B cell (primary cell): Measurements from ENCODE around the gene ALG9. TPM values are rescaled to one million over a fixed set of nuclear protein-coding genes. Genes with fewer than 3 reads are reported as not detected.

Experiments
- ATAC-seq: fragments of 200-7000 bp; cut with Tn5 transposase; one replicate; pipeline ENCODE4 v1.10.0; 2021; ENCODE audit warnings: low read depth, mild to moderate bottlenecking, moderate number of reproducible peaks, moderate library complexity
- CTCF ChIA-PET: fragments of 350-600 bp; sonication (Branson Sonifier 250); formaldehyde crosslinking; loops from one replicate; lab custom pipeline; 2021; ENCODE audit warnings: antibody characterized with exemption, inconsistent platforms; lab: Charles Lee
- POLR2A ChIA-PET: fragments of 350-600 bp; sonication (Branson Sonifier 250); formaldehyde crosslinking; loops from one replicate; lab custom pipeline; 2021; ENCODE audit warnings: antibody characterized with exemption; lab: Charles Lee
- DNase-seq: peaks from one replicate; pipeline ENCODE4 v3.0.0; 2013
- H2AFZ ChIP-seq: 2 replicates; pipeline ENCODE4 v1.6.1; 2012; ENCODE audit warnings: mild to moderate bottlenecking, low read depth, low read length; ENCODE audit not compliant: insufficient read depth, poor library complexity, severe bottlenecking
- H3K27ac ChIP-seq, 2 donors: 1 replicate in 1 of 2; 2 replicates in 1 of 2; pipeline ENCODE4 v1.5.1; 2012 to 2013; ENCODE audit warnings: low read length in 2 of 2, mild to moderate bottlenecking in 2 of 2, moderate library complexity in 1 of 2
- H3K27me3 ChIP-seq, 4 experiments: fragments of 200-600 bp in 1 of 4; sonication (generic) in 1 of 4; replicated peaks in 1 of 4; 1 replicate in 2 of 4; 2 replicates in 2 of 4; pipeline versions ENCODE4 v1.6.1 to v1.7.0; 2013 to 2016; ENCODE audit warnings: low read length in 3 of 4, mild to moderate bottlenecking in 2 of 4, mixed read lengths in 1 of 4, moderate library complexity in 1 of 4; ENCODE audit not compliant: insufficient read depth in 4 of 4, control insufficient read depth in 3 of 4; ENCODE audit errors: control extremely low read depth in 1 of 4
- H3K36me3 ChIP-seq, 2 experiments: replicated peaks in 1 of 2; 1 replicate in 1 of 2; 2 replicates in 1 of 2; pipeline versions ENCODE4 v1.6.1 to v1.7.1; 2013; ENCODE audit warnings: low read length in 1 of 2; ENCODE audit not compliant: insufficient read depth in 2 of 2, control insufficient read depth in 1 of 2; ENCODE audit errors: control extremely low read depth in 1 of 2, extremely low read depth in 1 of 2
- H3K4me1 ChIP-seq, 2 donors: fragments of 200-600 bp in 1 of 2; sonication (generic) in 1 of 2; 1 replicate in 1 of 2; 2 replicates in 1 of 2; pipeline versions ENCODE4 v1.5.1 to v1.6.1; 2013 to 2017; ENCODE audit warnings: low read length in 2 of 2; ENCODE audit not compliant: control insufficient read depth in 2 of 2, insufficient read depth in 2 of 2
- H3K4me2 ChIP-seq: replicated peaks from 2 replicates; pipeline ENCODE3; 2012; ENCODE audit warnings: mild to moderate bottlenecking, low read depth, low read length; ENCODE audit not compliant: poor library complexity, severe bottlenecking
- H3K4me3 ChIP-seq, 5 experiments: fragments of 200-600 bp in 1 of 5; sonication (generic) in 1 of 5; 1 replicate in 3 of 5; 2 replicates in 2 of 5; pipeline versions ENCODE4 v1.5.1 to v1.7.0; 2011 to 2016; ENCODE audit warnings: low read length in 4 of 5, mild to moderate bottlenecking in 4 of 5, low read depth in 2 of 5, control low read depth in 1 of 5, moderate library complexity in 1 of 5; ENCODE audit not compliant: insufficient read depth in 1 of 5; ENCODE audit errors: control extremely low read depth in 1 of 5, extremely low read depth in 1 of 5
- H3K79me2 ChIP-seq: fragments of 200-600 bp; sonication (generic); one replicate; pipeline ENCODE4 v1.6.0; 2016; ENCODE audit warnings: low read length; ENCODE audit not compliant: control insufficient read depth, insufficient read depth
- H3K9ac ChIP-seq: fragments of 200-600 bp; sonication (generic); 2 replicates; pipeline ENCODE4 v1.6.1; 2017; ENCODE audit warnings: mild to moderate bottlenecking, low read length, moderate library complexity
- H3K9me3 ChIP-seq, 3 donors: one replicate each; pipeline versions ENCODE4 v1.6.1 to v1.7.1; 2013; ENCODE audit warnings: low read length in 2 of 3; ENCODE audit not compliant: control insufficient read depth in 2 of 3, insufficient read depth in 1 of 3; ENCODE audit errors: control extremely low read depth in 1 of 3
- H4K20me1 ChIP-seq: 2 replicates; pipeline ENCODE4 v1.6.0; 2012; ENCODE audit warnings: mild to moderate bottlenecking, low read length; ENCODE audit not compliant: insufficient read depth, control insufficient read depth, poor library complexity, severe bottlenecking
- H3K27ac Mint-ChIP-seq: one replicate; pipeline ENCODE4 v1.8.0; 2021; ENCODE audit warnings: mixed read lengths
- H3K27me3 Mint-ChIP-seq: one replicate; pipeline ENCODE4 v1.8.0; 2021; ENCODE audit warnings: mixed read lengths
- H3K4me1 Mint-ChIP-seq: one replicate; pipeline ENCODE4 v1.8.0; 2021; ENCODE audit warnings: mixed read lengths
- H3K4me3 Mint-ChIP-seq: one replicate; pipeline ENCODE4 v1.8.0; 2021; ENCODE audit warnings: mixed read lengths
- H3K9me3 Mint-ChIP-seq: one replicate; pipeline ENCODE4 v1.8.0; 2022; ENCODE audit warnings: mixed read lengths; ENCODE audit not compliant: insufficient read depth
- CTCF ChIP-seq: fragments of 200-600 bp; IDR thresholded peaks from one replicate; pipeline ENCODE4 v1.8.0; 2022; ENCODE audit warnings: antibody characterized with exemption, mild to moderate bottlenecking
- EZH2 ChIP-seq: IDR thresholded peaks from 2 replicates; pipeline ENCODE4 v1.6.1; 2012; ENCODE audit warnings: borderline replicate concordance, low read depth, mild to moderate bottlenecking, moderate library complexity, low read length; ENCODE audit not compliant: insufficient read depth, poor library complexity, severe bottlenecking
- WGBS: methylation state at CpG from one replicate; pipeline ENCODE4 v1.1.5; 2013; ENCODE audit warnings: missing lambda C conversion rate; ENCODE audit not compliant: insufficient coverage; 5-methylcytosine and 5-hydroxymethylcytosine counted together
- intact Hi-C: fragments of 100-400 bp; cut with micrococcal nuclease; formaldehyde crosslinking; loops from one replicate; pipeline ENCODE4 v1.10.0; 2022
- polyA plus RNA-seq: library from polyadenylated mRNA; depleted of rRNA; stranded (reverse); fragments of >200 nt; gene quantifications from 2 replicates; pipeline ENCODE4 v1.2.3, GENCODE V29; 2012
- total RNA-seq, 2 donors: library from RNA; stranded (reverse); fragments of 120-200 nt in 1 of 2; gene quantifications; 1 replicate in 1 of 2; 2 replicates in 1 of 2; pipeline versions ENCODE4 v1.2.3 to v1.2.4, GENCODE V29; 2013 to 2022

Gene ALG9
- total and polyA plus RNA-seq, 2 donors (not counting 1 experiment from before 2014, with no cell fraction given) = 21.2 to 29.9 TPM

- H3K9me3 ChIP-seq = no peaks in the 10 kb centered on the region
- ChIA-PET CTCF (interaction anchor here (1.0 to 6.6 kb wide), 4 partner anchors 14 to 176 kb away, joined by 3 to 114 read pairs (median 6); partner anchors contain the start of gene SIK2), POLR2A (no interaction called here)
- ATAC-seq = no peak
- 90% methylated on average over 3 of the region's 3 CpGs for WGBS
- H3K4me1 Mint-ChIP-seq = peaks cover 37% of the 10 kb centered on the region
- no peak overlapping the region for H3K9ac ChIP-seq
- no peak overlapping the region for H3K27ac Mint-ChIP-seq
- no peak overlapping the region for H2AFZ ChIP-seq
- intact Hi-C loops = no loop called here
- DNase-seq = no peak
- H3K27me3 Mint-ChIP-seq = no peaks in the 10 kb centered on the region
- H3K4me3 Mint-ChIP-seq = no peak overlapping the region
- no peaks in the 10 kb centered on the region for H3K27me3 ChIP-seq
- TF ChIP-seq CTCF = no peak
- no peak for TF ChIP-seq EZH2
- H3K4me2 ChIP-seq = no peak overlapping the region
- no peaks in the 10 kb centered on the region for H3K9me3 Mint-ChIP-seq
- no peaks in the 10 kb centered on the region for H4K20me1 ChIP-seq
- peaks cover 30% of the 10 kb centered on the region for H3K79me2 ChIP-seq
- no peak overlapping the region for H3K27ac ChIP-seq
- H3K36me3 ChIP-seq = peaks cover 6 to 36% of the 10 kb centered on the region in 2 experiments
- peaks cover 9 to 16% of the 10 kb centered on the region in 2 donors for H3K4me1 ChIP-seq
- H3K4me3 ChIP-seq = no peak overlapping the region
These were observed 108.3 kb downstream of the ALG9 start for GRCh38 chr11:111762981-111763643.

GRCh38 chr11:111762526-111762925 lies 108.9 kb downstream of the ALG9 start:
- POLR2A ChIA-PET = no interaction called here
- peaks cover 30% of the 10 kb centered on the region for H3K79me2 ChIP-seq
- Mint-ChIP-seq H3K27me3 (no peaks in the 10 kb centered on the region), H3K4me3 (no peak overlapping the region), H3K27ac (no peak overlapping the region), H3K9me3 (no peaks in the 10 kb centered on the region), H3K4me1 (peaks cover 37% of the 10 kb centered on the region)
- H3K9ac ChIP-seq = no peak overlapping the region
- no peak overlapping the region for H2AFZ ChIP-seq
- intact Hi-C loops = no loop called here
- H3K9me3 ChIP-seq = no peaks in the 10 kb centered on the region
- no peaks in the 10 kb centered on the region for H3K27me3 ChIP-seq
- H3K27ac ChIP-seq = no peak overlapping the region
- H3K36me3 ChIP-seq = peaks cover 8 to 41% of the 10 kb centered on the region in 2 experiments
- CTCF ChIA-PET = interaction anchor here (0.6 to 6.6 kb wide), 5 partner anchors 15 to 176 kb away, joined by 3 to 114 read pairs (median 10); no protein-coding TSS in a partner anchor
- ATAC-seq (no peak), DNase-seq (no peak)
- no peaks in the 10 kb centered on the region for H4K20me1 ChIP-seq
- peaks cover 9 to 16% of the 10 kb centered on the region in 2 donors for H3K4me1 ChIP-seq
- H3K4me3 ChIP-seq = no peak overlapping the region
- 100% methylated on average over 4 of the region's 5 CpGs for WGBS
- H3K4me2 ChIP-seq = no peak overlapping the region
- no peak for TF ChIP-seq CTCF
- TF ChIP-seq EZH2 = no peak
